HUES64 (cell line): ENCODE results near the gene STK38L.

Source experiments
- H3K27ac ChIP-seq: 2 replicates; pipeline ENCODE4 v1.7.0; 2013; ENCODE audit warnings: low read depth, low read length, inconsistent platforms
- H3K27me3 ChIP-seq: 2 replicates; pipeline ENCODE4 v1.6.1; 2013; ENCODE audit warnings: mild to moderate bottlenecking, low read length; ENCODE audit not compliant: insufficient read depth
- H3K36me3 ChIP-seq: 2 replicates; pipeline ENCODE4 v1.6.1; 2013; ENCODE audit warnings: mild to moderate bottlenecking, low read length; ENCODE audit not compliant: insufficient read depth
- H3K4me1 ChIP-seq: 2 replicates; pipeline ENCODE4 v1.6.1; 2013; ENCODE audit warnings: mild to moderate bottlenecking, low read length, moderate library complexity; ENCODE audit not compliant: insufficient read depth
- H3K4me3 ChIP-seq: 2 replicates; pipeline ENCODE4 v1.5.1; 2013; ENCODE audit warnings: mild to moderate bottlenecking, low read length, moderate library complexity
- H3K9ac ChIP-seq: 2 replicates; pipeline ENCODE4 v1.6.1; 2013; ENCODE audit warnings: mild to moderate bottlenecking, low read depth, low read length
- H3K9me3 ChIP-seq: 2 replicates; pipeline ENCODE4 v1.6.1; 2013; ENCODE audit warnings: low read depth, low read length; ENCODE audit not compliant: insufficient read depth
- WGBS: fragments of 150-250, 120-280 bp; methylation state at CpG from one replicate; pipeline ENCODE4 v1.1.7; 2013; ENCODE audit warnings: missing lambda C conversion rate; 5-methylcytosine and 5-hydroxymethylcytosine counted together

The STK38L gene

GRCh38 chr12:27280412-27280811 lies 36.3 kb downstream of the STK38L start:
- no peak overlapping the region for H3K9ac ChIP-seq

GRCh38 chr12:27282754-27283153 lies 38.7 kb downstream of the STK38L start:
- no peak overlapping the region for H3K9ac ChIP-seq
- no peak overlapping the region for H3K4me3 ChIP-seq
- H3K27ac ChIP-seq: no peak overlapping the region
- H3K9me3 ChIP-seq: no peaks in the 10 kb centered on the region
- 98% methylated on average over 2 of the region's 2 CpGs for WGBS
- H3K36me3 ChIP-seq: no peaks in the 10 kb centered on the region
- no peaks in the 10 kb centered on the region for H3K27me3 ChIP-seq
- peaks cover 35% of the 10 kb centered on the region for H3K4me1 ChIP-seq

More at GRCh38 chr12:27280412-27280811, 36.3 kb downstream of the STK38L start:
- no peaks in the 10 kb centered on the region for H3K9me3 ChIP-seq
- H3K27ac ChIP-seq: no peak overlapping the region
- H3K4me1 ChIP-seq: peaks cover 47% of the 10 kb centered on the region
- H3K36me3 ChIP-seq: no peaks in the 10 kb centered on the region
- H3K27me3 ChIP-seq: no peaks in the 10 kb centered on the region
- H3K4me3 ChIP-seq: no peak overlapping the region
- whole genome bisulfite sequencing: 98% methylated on average over 4 of the region's 5 CpGs

GRCh38 chr12:27284021-27284420 lies 39.9 kb downstream of the STK38L start:
- Histone ChIP-seq H3K4me3 (no peak overlapping the region), H3K9me3 (no peaks in the 10 kb centered on the region), H3K27ac (no peak overlapping the region), H3K9ac (no peak overlapping the region), H3K36me3 (no peaks in the 10 kb centered on the region), H3K27me3 (no peaks in the 10 kb centered on the region), H3K4me1 (peaks cover 33% of the 10 kb centered on the region)
- 95% methylated on average over 3 of the region's 3 CpGs for WGBS

- peaks cover 36% of the 10 kb centered on the region for H3K4me1 ChIP-seq
- no peaks in the 10 kb centered on the region for H3K9me3 ChIP-seq
- H3K36me3 ChIP-seq: no peaks in the 10 kb centered on the region
- no peak overlapping the region for H3K9ac ChIP-seq
- no peaks in the 10 kb centered on the region for H3K27me3 ChIP-seq
- no peak overlapping the region for H3K4me3 ChIP-seq
- no peak overlapping the region for H3K27ac ChIP-seq
- 100% methylated on average over 2 of the region's 2 CpGs for WGBS
Observed at GRCh38 chr12:27284751-27285150, 40.7 kb downstream of the STK38L start.

GRCh38 chr12:27285403-27285802 lies 41.3 kb downstream of the STK38L start:
- peaks cover 39% of the 10 kb centered on the region for H3K4me1 ChIP-seq
- H3K36me3 ChIP-seq: no peaks in the 10 kb centered on the region
- 100% methylated on average over 1 of the region's 1 CpG for WGBS
- H3K9ac ChIP-seq: no peak overlapping the region
- no peaks in the 10 kb centered on the region for H3K27me3 ChIP-seq
- H3K27ac ChIP-seq: no peak overlapping the region
- H3K9me3 ChIP-seq: no peaks in the 10 kb centered on the region
- H3K4me3 ChIP-seq: no peak overlapping the region

- Histone ChIP-seq H3K27ac (no peak overlapping the region), H3K27me3 (no peaks in the 10 kb centered on the region), H3K4me3 (no peak overlapping the region), H3K9ac (no peak overlapping the region), H3K9me3 (no peaks in the 10 kb centered on the region), H3K36me3 (no peaks in the 10 kb centered on the region), H3K4me1 (peaks cover 68% of the 10 kb centered on the region)
- WGBS: 100% methylated on average over 1 of the region's 3 CpGs
Observed at GRCh38 chr12:27289414-27289813, 45.3 kb downstream of the STK38L start.

- no peaks in the 10 kb centered on the region for H3K27me3 ChIP-seq
- no peaks in the 10 kb centered on the region for H3K9me3 ChIP-seq
- H3K9ac ChIP-seq: no peak overlapping the region
- 78% methylated on average over 4 of the region's 4 CpGs for WGBS
- peaks cover 56% of the 10 kb centered on the region for H3K4me1 ChIP-seq
- no peaks in the 10 kb centered on the region for H3K36me3 ChIP-seq
- no peak overlapping the region for H3K4me3 ChIP-seq
- H3K27ac ChIP-seq: no peak overlapping the region
Observed at GRCh38 chr12:27290501-27291168, 46.5 kb downstream of the STK38L start.

GRCh38 chr12:27291862-27292261 lies 47.8 kb downstream of the STK38L start:
- Histone ChIP-seq H3K4me3 (no peak overlapping the region), H3K9ac (no peak overlapping the region), H3K27ac (peak overlapping the region; percentile 24; the same call in 1 of the 2 replicates), H3K27me3 (no peaks in the 10 kb centered on the region), H3K9me3 (no peaks in the 10 kb centered on the region), H3K4me1 (peaks cover 46% of the 10 kb centered on the region), H3K36me3 (no peaks in the 10 kb centered on the region)
- 28% methylated on average over 1 of the region's 1 CpG for WGBS

- WGBS: 97% methylated on average over 2 of the region's 2 CpGs
- no peaks in the 10 kb centered on the region for H3K27me3 ChIP-seq
- no peak overlapping the region for H3K4me3 ChIP-seq
- no peaks in the 10 kb centered on the region for H3K9me3 ChIP-seq
- peaks cover 46% of the 10 kb centered on the region for H3K4me1 ChIP-seq
- no peak overlapping the region for H3K9ac ChIP-seq
- H3K36me3 ChIP-seq: peaks cover 3% of the 10 kb centered on the region
- no peak overlapping the region for H3K27ac ChIP-seq
Observed at GRCh38 chr12:27292718-27293117, 48.6 kb downstream of the STK38L start.

GRCh38 chr12:27293463-27293862 lies 49.4 kb downstream of the STK38L start:
- Histone ChIP-seq H3K9ac (no peak overlapping the region), H3K36me3 (peaks cover 10% of the 10 kb centered on the region), H3K9me3 (no peaks in the 10 kb centered on the region), H3K27me3 (no peaks in the 10 kb centered on the region), H3K27ac (no peak overlapping the region), H3K4me1 (peaks cover 46% of the 10 kb centered on the region), H3K4me3 (no peak overlapping the region)
- WGBS: 96% methylated on average over 3 of the region's 3 CpGs

- no peak overlapping the region for H3K9ac ChIP-seq
- H3K4me3 ChIP-seq: no peak overlapping the region
- no peaks in the 10 kb centered on the region for H3K9me3 ChIP-seq
- H3K36me3 ChIP-seq: peaks cover 37% of the 10 kb centered on the region
- peaks cover 16% of the 10 kb centered on the region for H3K4me1 ChIP-seq
- H3K27me3 ChIP-seq: no peaks in the 10 kb centered on the region
- H3K27ac ChIP-seq: no peak overlapping the region
- 90% methylated on average over 6 of the region's 6 CpGs for WGBS
Observed at GRCh38 chr12:27296674-27297073, 52.6 kb downstream of the STK38L start.

- no peak overlapping the region for H3K9ac ChIP-seq
- H3K4me1 ChIP-seq: peaks cover 7% of the 10 kb centered on the region; the same call in 1 of the 2 replicates
- no peak overlapping the region for H3K4me3 ChIP-seq
- H3K27me3 ChIP-seq: no peaks in the 10 kb centered on the region
- H3K27ac ChIP-seq: no peak overlapping the region
- no peaks in the 10 kb centered on the region for H3K9me3 ChIP-seq
- 92% methylated on average over 4 of the region's 4 CpGs for WGBS
- H3K36me3 ChIP-seq: peaks cover 44% of the 10 kb centered on the region
Observed at GRCh38 chr12:27297566-27297965, 53.5 kb downstream of the STK38L start.
